WTC11 (cell line): ENCODE measurements around the gene DMD.

ENCODE experiments used
- ATF3 ChIP-seq: sonication (generic); formaldehyde crosslinking; conservative IDR thresholded peaks from 2 replicates; pipeline ENCODE4 v1.8.1; 2022; ENCODE audit warnings: mild to moderate bottlenecking, missing genetic modification reagents
- CTCF ChIP-seq: fragments of 200-600 bp; IDR thresholded peaks from 2 replicates; pipeline ENCODE4 v1.8.0; 2022; ENCODE audit warnings: antibody characterized with exemption
- E2F5 ChIP-seq: sonication (generic); formaldehyde crosslinking; IDR thresholded peaks from 2 replicates; pipeline ENCODE4 v1.8.1; 2022; ENCODE audit warnings: mild to moderate bottlenecking, moderate library complexity, missing genetic modification reagents
- ERG ChIP-seq: fragments of 250-450 bp; sonication (Bioruptor Pico); IDR thresholded peaks from 2 replicates; pipeline ENCODE4 v1.8.0; 2021; ENCODE audit warnings: mild to moderate bottlenecking
- FOXP1 ChIP-seq: sonication (generic); formaldehyde crosslinking; IDR thresholded peaks from 2 replicates; pipeline ENCODE4 v1.8.0; 2022; ENCODE audit warnings: missing genetic modification reagents, mild to moderate bottlenecking, moderate library complexity, borderline replicate concordance
- NR2C2 ChIP-seq: sonication (generic); formaldehyde crosslinking; IDR thresholded peaks from 2 replicates; pipeline ENCODE4 v1.8.0; 2022; ENCODE audit warnings: mild to moderate bottlenecking, missing genetic modification reagents
- PRDM15 ChIP-seq: sonication (generic); formaldehyde crosslinking; IDR thresholded peaks from 2 replicates; pipeline ENCODE4 v1.8.0; 2022; ENCODE audit warnings: missing genetic modification reagents
- PREB ChIP-seq: sonication (generic); formaldehyde crosslinking; IDR thresholded peaks from 2 replicates; pipeline ENCODE4 v1.8.1; 2022; ENCODE audit warnings: mild to moderate bottlenecking, missing genetic modification reagents, moderate library complexity, borderline replicate concordance
- SP1 ChIP-seq: sonication (generic); formaldehyde crosslinking; conservative IDR thresholded peaks from 2 replicates; pipeline ENCODE4 v1.8.1; 2022; ENCODE audit warnings: missing genetic modification reagents
- TP53 ChIP-seq: sonication (generic); formaldehyde crosslinking; IDR thresholded peaks from 2 replicates; pipeline ENCODE4 v1.8.1; 2023; ENCODE audit warnings: mild to moderate bottlenecking, missing genetic modification reagents
- ZBTB43 ChIP-seq: sonication (generic); formaldehyde crosslinking; IDR thresholded peaks from 2 replicates; pipeline ENCODE4 v1.8.1; 2023; ENCODE audit warnings: mild to moderate bottlenecking, missing genetic modification reagents
- ZNF121 ChIP-seq: sonication (generic); formaldehyde crosslinking; IDR thresholded peaks from 2 replicates; pipeline ENCODE4 v1.8.0; 2023; ENCODE audit warnings: missing genetic modification reagents

GRCh38 chrX:31889088-31889487 is 1322.3 kb downstream of the DMD start:
- TF ChIP-seq CTCF (no peak), E2F5 (CRISPR knock-in tag) (no peak), ZNF121 (no peak), TP53 (CRISPR knock-in tag) (no peak), ERG (CRISPR knock-in tag) (no peak), PREB (no peak), PRDM15 (CRISPR knock-in tag) (no peak), FOXP1 (no peak), SP1 (CRISPR knock-in tag) (no peak), ATF3 (CRISPR knock-in tag) (no peak), ZBTB43 (CRISPR knock-in tag) (no peak), NR2C2 (CRISPR knock-in tag) (no peak)
